T47D (cell line): Measurements from ENCODE around the gene LHX1.

ENCODE experiments used
- DNase-seq, 2 experiments: peaks; one replicate each; pipeline versions ENCODE4 v3.0.0 to v3.0.0-alpha.2; 2011 to 2012; ENCODE audit warnings: low read depth in 1 of 2, low spot score in 1 of 2
- JUND ChIP-seq: IDR thresholded peaks from 2 replicates; pipeline ENCODE4 v1.6.1; 2012; ENCODE audit warnings: low read depth
- in situ Hi-C: cut with HindIII; loops from 2 replicates; pipeline ENCODE4 v1.10.0; 2016; ENCODE audit warnings: low sequenced_read_pairs, low pct_unique_long_range_greater_than_20kb

Gene LHX1

DNA sequence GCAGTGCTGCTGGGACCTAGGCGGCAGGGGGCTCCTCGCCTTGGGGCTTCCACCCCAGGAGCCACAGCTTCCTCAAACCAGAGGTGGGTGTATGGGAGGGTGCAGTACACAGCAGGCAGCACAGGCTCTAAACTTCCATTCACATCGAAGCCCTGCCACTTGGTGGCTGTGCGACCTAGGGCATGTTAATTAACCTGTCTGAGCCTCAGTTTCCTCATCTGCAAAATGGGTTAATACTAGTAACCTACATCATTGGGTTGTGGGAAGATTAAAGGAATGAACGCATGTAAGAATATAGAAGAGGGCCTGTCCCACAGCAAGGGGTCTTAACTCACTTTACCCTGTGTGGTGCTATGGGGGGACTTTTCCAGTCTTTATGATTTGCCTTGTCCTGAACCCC, 26.8 kb upstream of the LHX1 start:
- DNase-seq = no peak
- in situ Hi-C loops = no loop called here
- TF ChIP-seq JUND = no peak

GRCh38 chr17:36911001-36911400, 26.3 kb upstream of the LHX1 start:
- in situ Hi-C loops = no loop called here
- no peak for DNase-seq

DNA sequence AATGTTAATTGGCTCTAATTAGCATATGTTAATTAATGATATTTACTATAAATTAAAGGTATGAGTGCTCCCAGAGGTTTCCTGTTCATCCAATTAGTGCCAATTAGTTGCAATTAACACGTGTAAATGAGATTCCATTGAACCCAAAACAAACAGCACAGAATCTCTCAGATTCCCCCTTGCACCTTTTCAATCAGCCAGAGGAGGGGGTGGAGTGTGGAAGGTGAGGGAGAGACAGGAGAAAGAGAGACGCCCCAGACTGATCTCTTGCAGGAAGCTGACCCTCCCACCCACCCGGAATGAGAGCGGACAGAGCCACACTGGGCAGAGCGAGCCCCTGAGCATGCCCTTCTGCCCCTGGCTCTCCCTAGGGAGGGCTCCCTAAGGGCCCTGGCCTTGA, 24.1 kb upstream of the LHX1 start:
- in situ Hi-C loops = no loop called here
- DNase-seq = no peak
- TF ChIP-seq JUND = no peak

More at GRCh38 chr17:36911001-36911400, 26.3 kb upstream of the LHX1 start:
- no peak for TF ChIP-seq JUND

GRCh38 chr17:36918211-36918691, 19.0 kb upstream of the LHX1 start:
- TF ChIP-seq JUND = no peak
- DNase-seq = peak in 1 of 2 experiments; percentile 61
- in situ Hi-C loops = no loop called here

- no peak for DNase-seq
- no peak for TF ChIP-seq JUND
- in situ Hi-C loops = no loop called here
Measured at GRCh38 chr17:36919407-36919968, 17.8 kb upstream of the LHX1 start.

- no peak for TF ChIP-seq JUND
- in situ Hi-C loops = no loop called here
- DNase-seq = peak in 1 of 2 experiments; percentile 82
Measured at GRCh38 chr17:36920032-36921005, 17.0 kb upstream of the LHX1 start.

DNA sequence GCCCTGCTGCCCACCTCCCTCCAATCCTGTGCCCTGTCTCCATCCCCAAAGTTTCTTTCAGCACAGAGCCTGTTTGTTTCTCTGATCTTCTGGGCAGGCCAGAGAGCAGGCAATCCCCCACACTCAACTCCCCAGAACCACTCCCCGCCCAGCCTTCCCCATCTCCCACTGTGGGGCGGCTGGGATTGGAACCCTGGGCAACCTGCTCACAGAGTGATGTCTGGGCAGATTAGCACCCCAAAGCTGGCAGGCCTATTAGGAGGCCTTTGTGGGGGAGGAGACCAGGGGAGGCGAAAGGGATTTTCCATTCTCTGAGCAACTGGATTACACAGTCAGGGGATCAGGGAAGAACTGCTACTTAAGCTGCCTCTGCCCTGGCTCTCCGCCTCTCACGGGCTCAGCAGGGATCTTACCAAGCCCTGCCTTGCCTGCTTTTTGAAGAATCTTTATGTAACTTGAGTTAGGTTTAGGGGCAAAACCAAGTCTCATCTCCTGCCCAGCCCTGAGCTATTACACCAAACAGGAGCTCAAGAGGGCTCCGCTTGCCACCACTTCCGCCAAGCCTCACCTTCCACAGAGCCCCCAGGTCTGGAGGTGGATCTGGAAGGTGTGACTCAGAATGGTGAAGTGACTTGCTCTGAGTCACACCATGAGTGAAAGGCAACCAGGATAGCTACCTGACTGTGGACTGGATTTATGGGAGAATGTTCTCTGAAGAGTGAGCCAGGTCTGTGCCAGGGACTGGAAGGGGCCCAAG, 16.0 kb upstream of the LHX1 start:
- no peak for TF ChIP-seq JUND
- no peak for DNase-seq
- in situ Hi-C loops = no loop called here

GRCh38 chr17:36922175-36922574, 15.1 kb upstream of the LHX1 start:
- no peak for DNase-seq
- in situ Hi-C loops = no loop called here
- TF ChIP-seq JUND = no peak

DNA sequence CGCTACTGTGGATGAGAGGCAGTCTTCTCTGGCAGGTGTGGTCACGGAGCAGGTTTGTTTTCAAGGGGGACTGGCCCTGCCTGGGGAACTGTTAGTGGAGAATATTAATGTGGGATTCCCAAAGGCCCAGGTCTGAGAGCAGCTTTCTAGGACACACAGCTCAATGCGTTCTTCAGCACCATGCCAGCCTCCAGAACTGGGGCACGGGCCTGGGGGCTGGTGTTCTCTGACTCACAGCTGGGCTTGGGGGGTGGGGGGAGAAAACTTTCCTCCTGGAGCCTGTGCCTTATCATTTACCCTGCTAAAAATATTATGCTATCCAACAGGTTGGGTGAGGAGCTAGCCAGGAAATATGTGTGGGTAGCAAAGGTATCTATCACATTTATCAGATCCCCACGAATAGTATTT, 13.5 kb upstream of the LHX1 start:
- in situ Hi-C loops = no loop called here
- TF ChIP-seq JUND = no peak
- DNase-seq = no peak

DNA sequence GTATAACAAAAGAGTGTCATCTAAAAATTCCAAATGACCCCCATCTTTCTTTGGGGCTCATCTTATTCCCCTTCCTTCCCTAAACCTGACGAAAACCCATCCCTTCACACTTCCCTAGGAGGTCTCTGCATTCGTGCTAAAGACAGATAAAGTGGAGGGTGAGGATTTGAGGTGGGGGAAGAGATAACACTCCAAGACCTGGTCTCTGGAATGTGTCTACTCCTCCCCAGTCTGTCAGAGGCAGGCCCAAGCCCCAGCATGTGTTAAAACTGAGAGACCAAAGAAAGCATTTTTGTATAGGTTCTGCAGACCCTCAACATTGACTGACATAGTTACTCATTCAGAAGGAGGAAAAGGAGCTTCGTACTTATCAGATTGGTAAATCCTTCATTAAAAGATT, 11.0 kb upstream of the LHX1 start:
- DNase-seq = no peak
- in situ Hi-C loops = no loop called here
- TF ChIP-seq JUND = no peak

GRCh38 chr17:36926701-36927100, 10.6 kb upstream of the LHX1 start:
- in situ Hi-C loops = no loop called here
- no peak for DNase-seq
- no peak for TF ChIP-seq JUND

DNA sequence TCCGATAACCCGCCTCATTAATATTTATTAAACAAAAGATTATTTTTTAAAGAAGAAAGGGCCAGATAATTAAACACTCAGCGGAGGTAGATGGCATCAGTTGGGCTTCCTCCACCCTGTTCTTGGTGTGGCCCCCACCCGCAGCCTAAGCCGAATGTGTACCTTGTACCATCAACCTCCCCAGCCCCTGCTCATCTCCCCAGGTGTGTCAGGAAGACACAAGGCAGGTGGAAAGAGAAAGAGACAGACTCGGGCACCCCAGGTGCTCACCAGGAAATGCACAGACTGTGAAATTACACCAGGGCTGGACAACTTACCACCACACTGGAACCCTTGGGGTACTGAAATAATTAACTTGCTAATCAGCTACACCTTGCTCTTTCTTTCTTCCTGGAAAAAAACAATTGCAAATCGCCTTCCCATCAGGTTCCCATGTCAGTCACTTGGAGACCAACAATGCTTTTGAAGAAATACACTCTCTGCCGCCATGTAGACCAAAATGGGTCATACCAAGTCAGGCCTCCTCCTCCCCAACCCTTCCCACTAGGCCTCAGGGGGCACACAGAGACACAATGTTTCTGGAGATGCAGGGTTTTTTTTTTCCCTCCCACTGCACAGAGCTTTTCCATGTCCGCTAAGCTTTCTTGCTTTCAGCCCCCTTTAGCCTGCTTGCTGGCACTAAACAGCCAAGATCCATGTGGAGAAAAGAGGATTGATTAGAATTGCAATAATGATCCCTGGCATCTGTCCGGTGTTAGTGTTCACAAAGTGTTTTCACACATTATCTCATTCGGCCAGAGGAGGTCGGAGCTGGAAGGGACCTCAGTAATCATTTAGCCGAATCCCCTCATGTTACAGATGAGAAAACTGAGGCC, 8.6 kb upstream of the LHX1 start:
- DNase-seq = no peak
- TF ChIP-seq JUND = no peak
- in situ Hi-C loops = no loop called here
